H1 (cell line): ENCODE results near the gene RPS21.

ENCODE experiments used
- EP300 ChIP-seq, 2 experiments: IDR thresholded peaks; 1 replicate in 1 of 2; 2 replicates in 1 of 2; pipeline ENCODE4 v1.6.1; 2011 to 2012; ENCODE audit warnings: low read depth in 2 of 2, low read length in 2 of 2, mild to moderate bottlenecking in 2 of 2, borderline replicate concordance in 1 of 2, inconsistent platforms in 1 of 2, moderate library complexity in 1 of 2
- KDM1A ChIP-seq: fragments of 200-600, 300-600 bp; sonication (generic); IDR thresholded peaks from 2 replicates; pipeline ENCODE4 v1.7.1; 2016; ENCODE audit warnings: mild to moderate bottlenecking, low read length, borderline replicate concordance
- NRF1 ChIP-seq: IDR thresholded peaks from 2 replicates; pipeline ENCODE4 v1.6.1; 2011; ENCODE audit warnings: mild to moderate bottlenecking, low read depth, low read length, improper control_type of control experiment
- POLR2A ChIP-seq, 2 experiments: IDR thresholded peaks; 1 replicate in 1 of 2; 2 replicates in 1 of 2; pipeline ENCODE4 v1.6.1; 2011; ENCODE audit warnings: low read depth in 2 of 2, low read length in 2 of 2, mild to moderate bottlenecking in 2 of 2; ENCODE audit errors: control extremely low read depth in 1 of 2
- TF ChIP-seq, protein P1 (sequence below), 3 experiments: IDR thresholded peaks; 1 replicate in 2 of 3; 2 replicates in 1 of 3; pipeline versions ENCODE4 v1.5.1 to v1.6.1; 2011; ENCODE audit warnings: low read length in 3 of 3, mild to moderate bottlenecking in 3 of 3, inconsistent platforms in 2 of 3, low read depth in 1 of 3, moderate library complexity in 1 of 3; ENCODE audit not compliant: insufficient read depth in 1 of 3; ENCODE audit errors: control extremely low read depth in 1 of 3

DNA sequence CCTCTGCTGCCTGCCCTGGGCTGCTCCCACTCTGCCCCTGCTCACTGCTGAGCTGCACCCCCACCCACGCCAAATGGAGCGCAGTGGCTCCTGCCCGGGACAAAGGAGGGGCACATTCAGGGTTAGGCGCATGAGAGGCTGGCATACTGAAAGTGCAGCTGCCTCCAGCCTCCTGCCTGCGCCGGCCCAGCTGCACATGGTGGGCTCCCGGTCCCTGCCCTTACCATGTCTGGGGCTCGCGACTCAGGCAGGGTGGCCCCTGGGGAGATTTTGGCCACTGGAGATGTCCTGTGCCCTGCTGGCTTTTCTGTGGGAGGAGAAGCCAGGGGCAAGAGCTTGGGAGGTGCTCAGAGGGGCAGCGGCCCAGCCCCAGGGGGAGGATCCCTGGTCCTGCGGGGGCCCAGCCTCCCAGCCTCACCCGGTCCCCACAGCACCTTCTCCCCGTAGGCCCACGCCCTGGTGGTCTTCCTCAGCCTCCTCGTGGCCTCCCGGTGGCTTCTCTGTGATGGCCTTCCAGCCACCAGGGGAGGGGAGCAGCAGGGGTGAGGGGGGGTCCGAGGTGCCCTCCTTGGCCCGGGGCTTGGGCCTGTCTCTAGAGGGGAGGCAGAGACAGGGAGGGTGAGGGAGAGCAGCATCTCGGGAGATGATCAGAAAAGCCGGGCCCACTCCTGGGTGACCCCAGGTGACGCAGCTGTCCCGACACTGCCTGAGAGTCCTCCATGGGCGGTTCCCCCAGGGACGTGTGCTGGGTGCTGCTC is 28.6 kb downstream of the RPS21 start:
- TF ChIP-seq, protein P1, sequence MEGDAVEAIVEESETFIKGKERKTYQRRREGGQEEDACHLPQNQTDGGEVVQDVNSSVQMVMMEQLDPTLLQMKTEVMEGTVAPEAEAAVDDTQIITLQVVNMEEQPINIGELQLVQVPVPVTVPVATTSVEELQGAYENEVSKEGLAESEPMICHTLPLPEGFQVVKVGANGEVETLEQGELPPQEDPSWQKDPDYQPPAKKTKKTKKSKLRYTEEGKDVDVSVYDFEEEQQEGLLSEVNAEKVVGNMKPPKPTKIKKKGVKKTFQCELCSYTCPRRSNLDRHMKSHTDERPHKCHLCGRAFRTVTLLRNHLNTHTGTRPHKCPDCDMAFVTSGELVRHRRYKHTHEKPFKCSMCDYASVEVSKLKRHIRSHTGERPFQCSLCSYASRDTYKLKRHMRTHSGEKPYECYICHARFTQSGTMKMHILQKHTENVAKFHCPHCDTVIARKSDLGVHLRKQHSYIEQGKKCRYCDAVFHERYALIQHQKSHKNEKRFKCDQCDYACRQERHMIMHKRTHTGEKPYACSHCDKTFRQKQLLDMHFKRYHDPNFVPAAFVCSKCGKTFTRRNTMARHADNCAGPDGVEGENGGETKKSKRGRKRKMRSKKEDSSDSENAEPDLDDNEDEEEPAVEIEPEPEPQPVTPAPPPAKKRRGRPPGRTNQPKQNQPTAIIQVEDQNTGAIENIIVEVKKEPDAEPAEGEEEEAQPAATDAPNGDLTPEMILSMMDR (IDR thresholded peaks at IDR 0.05; ENCODE audit: control extremely low read depth in 1 of 3, insufficient read depth in 1 of 3, low read depth in 1 of 3, low read length in 3 of 3), result no peak
- TF ChIP-seq KDM1A (no peak), NRF1 (no peak), POLR2A (IDR thresholded peaks at IDR 0.05; ENCODE audit: control extremely low read depth in 1 of 2, low read depth in 2 of 2, low read length in 2 of 2) (no peak), EP300 (IDR thresholded peaks at IDR 0.05; ENCODE audit: borderline replicate concordance in 1 of 2, low read depth in 2 of 2, low read length in 2 of 2) (no peak)
